Measurements from ENCODE around the gene TMEM60.

Gene TMEM60

DNA sequence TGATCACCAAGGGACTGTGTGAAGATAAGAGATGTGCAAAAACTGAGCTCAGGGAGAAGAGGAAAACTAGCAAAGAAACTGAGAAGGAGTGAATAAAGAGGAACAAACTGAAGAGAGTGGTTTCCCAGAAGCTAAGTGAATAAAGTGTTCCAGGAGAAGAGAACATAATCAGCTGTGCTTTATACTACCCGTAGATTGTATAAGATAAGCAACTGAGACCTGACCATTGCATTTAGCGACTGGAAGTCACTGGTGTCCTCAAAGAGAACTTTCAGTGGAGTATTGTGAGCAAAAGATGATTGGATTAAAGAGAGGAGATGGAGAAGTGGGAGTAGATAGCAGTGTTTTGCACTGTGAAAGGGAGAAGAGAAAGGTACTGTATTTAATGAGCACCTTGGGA is 14.9 kb upstream of the TMEM60 start:
- no peak for DNase-seq (ENCODE audit: low spot score)
- Histone ChIP-seq H3K4me3 (no peak overlapping the region), H3K27ac (no peak overlapping the region)
- no peak for TF ChIP-seq CTCF (IDR thresholded peaks at IDR 0.05)

DNA sequence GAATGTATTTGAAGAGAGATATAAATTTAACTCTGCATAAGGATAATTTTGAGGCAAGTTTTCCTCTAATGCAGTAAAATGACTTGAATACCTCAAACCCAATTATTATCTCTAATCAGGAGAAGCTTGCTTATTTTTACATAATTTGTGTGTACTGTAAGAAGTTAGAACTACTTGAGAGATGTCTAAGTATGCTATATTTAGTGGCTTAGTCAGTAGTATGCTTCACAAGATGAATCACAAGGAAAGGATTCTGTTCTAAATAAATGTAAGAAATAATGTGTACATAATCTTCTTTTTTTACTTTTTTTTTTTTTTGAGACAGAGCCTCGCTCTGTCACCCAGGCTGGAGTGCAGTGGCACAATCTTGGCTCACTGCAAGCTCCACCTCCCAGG is 14.1 kb upstream of the TMEM60 start:
- Histone ChIP-seq H3K27ac (peak overlapping the region; percentile 9 to 54), H3K4me3 (no peak overlapping the region)
- no peak for DNase-seq (ENCODE audit: low spot score)
- TF ChIP-seq CTCF (IDR thresholded peaks at IDR 0.05), result no peak

GRCh38 chr7:77811516-77812289 is 13.5 kb upstream of the TMEM60 start:
- no peak for TF ChIP-seq CTCF (IDR thresholded peaks at IDR 0.05)
- no peak for DNase-seq (ENCODE audit: low spot score)
- Histone ChIP-seq H3K4me3 (no peak overlapping the region), H3K27ac (peak overlapping the region; percentile 9 to 41)

DNA sequence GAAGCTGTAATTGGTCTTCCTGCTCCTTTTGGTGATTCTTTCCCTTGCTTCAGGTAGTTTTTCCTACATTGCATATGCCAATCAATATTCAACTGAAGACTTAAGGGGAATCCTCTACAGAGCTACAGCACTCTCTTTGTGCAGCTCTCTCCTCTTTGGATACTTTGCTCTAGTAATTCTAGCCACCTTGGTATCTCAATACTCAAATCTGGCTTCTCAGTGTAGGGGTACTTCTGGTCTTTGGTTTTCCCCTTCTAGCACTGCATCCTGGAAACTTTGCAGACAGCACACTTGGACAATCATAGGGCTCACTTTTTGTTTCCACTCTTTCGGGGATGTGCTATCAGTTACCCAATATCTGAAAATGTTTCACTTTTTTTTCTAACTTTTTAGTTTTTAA is 10.3 kb upstream of the TMEM60 start:
- Histone ChIP-seq H3K4me3 (no peak overlapping the region), H3K27ac (no peak overlapping the region)
- no peak for TF ChIP-seq CTCF (IDR thresholded peaks at IDR 0.05)
- no peak for DNase-seq (ENCODE audit: low spot score)

GRCh38 chr7:77806425-77806824 is 8.2 kb upstream of the TMEM60 start:
- no peak for DNase-seq (ENCODE audit: low spot score)
- TF ChIP-seq CTCF (IDR thresholded peaks at IDR 0.05), result no peak
- Histone ChIP-seq H3K4me3 (no peak overlapping the region), H3K27ac (no peak overlapping the region)

- no peak overlapping the region for H3K4me3 ChIP-seq
- no peak for TF ChIP-seq CTCF (IDR thresholded peaks at IDR 0.05)
- no peak overlapping the region for H3K27ac ChIP-seq
- no peak for DNase-seq (ENCODE audit: low spot score)
Observed at GRCh38 chr7:77802557-77803405, 4.5 kb upstream of the TMEM60 start.

All from coronary artery (tissue), 2 donors.